Vagina (tissue), 2 donors: ENCODE results near the gene PPP4R1. TPM values are rescaled to one million over a fixed set of nuclear protein-coding genes. Genes with fewer than 3 reads are reported as not detected.
"Not testable (repeated sequence)": the region's sequence is repeated elsewhere in the genome, so short reads cannot be mapped to it uniquely, and the experiment has no call there.

Source experiments
- DNase-seq, 2 donors: peaks; one replicate each; pipeline ENCODE4 v3.0.0-alpha.2; 2017; ENCODE audit errors: extremely low spot score in 2 of 2
- H3K27ac ChIP-seq: fragments of 200-600 bp; sonication (generic); one replicate; pipeline ENCODE4 v1.5.1; 2019
- H3K27me3 ChIP-seq: fragments of 200-600 bp; sonication (generic); one replicate; pipeline ENCODE4 v1.5.1; 2019
- H3K36me3 ChIP-seq, 2 donors: fragments of 200-600 bp; sonication (generic); one replicate each; pipeline ENCODE4 v1.5.1; 2017 to 2019
- H3K4me1 ChIP-seq: fragments of 200-600 bp; sonication (generic); one replicate; pipeline ENCODE4 v1.5.1; 2019
- H3K4me3 ChIP-seq, 2 donors: fragments of 200-600 bp; sonication (generic); 1 replicate in 1 of 2; 2 replicates in 1 of 2; pipeline ENCODE4 v1.5.1; 2016 to 2019
- H3K9me3 ChIP-seq: fragments of 200-600 bp; sonication (generic); one replicate; pipeline ENCODE4 v1.5.1; 2019
- CTCF ChIP-seq, 3 experiments: fragments of 450-650 bp in 2 of 3; fragments of 200-600 bp in 1 of 3; sonication (generic) in 1 of 3; IDR thresholded peaks; one replicate each; pipeline ENCODE4 v1.5.1; 2017 to 2019; ENCODE audit warnings: antibody characterized with exemption in 3 of 3, mild to moderate bottlenecking in 2 of 3, moderate library complexity in 2 of 3
- POLR2A ChIP-seq, 2 donors: fragments of 450-650 bp; IDR thresholded peaks; one replicate each; pipeline ENCODE4 v1.6.1; 2017; ENCODE audit warnings: antibody characterized with exemption in 2 of 2, mild to moderate bottlenecking in 2 of 2, moderate library complexity in 2 of 2
- POLR2AphosphoS5 ChIP-seq, 2 donors: sonication (generic); formaldehyde crosslinking; IDR thresholded peaks; one replicate each; pipeline ENCODE4 v1.9.0; 2017; ENCODE audit warnings: antibody characterized with exemption in 2 of 2, mild to moderate bottlenecking in 2 of 2, low read depth in 1 of 2; ENCODE audit not compliant: insufficient read depth in 1 of 2
- intact Hi-C: fragments of 100-400 bp; cut with DNase I; formaldehyde crosslinking; loops from one replicate; pipeline ENCODE4 v1.15.1; 2023
- total RNA-seq: library from RNA; depleted of rRNA; stranded (reverse); fragments of >200 nt; gene quantifications from one replicate; pipeline ENCODE4 v1.2.3, GENCODE V29; 2016

Gene PPP4R1
- total RNA-seq, 1 donor from 2014 or later, result 127 TPM

- intact Hi-C loops, result no loop called here
- TF ChIP-seq CTCF (IDR thresholded peaks at IDR 0.05) (no peak), POLR2A (IDR thresholded peaks at IDR 0.05) (no peak), POLR2AphosphoS5 (IDR thresholded peaks at IDR 0.05; ENCODE audit: insufficient read depth in 1 of 2, low read depth in 1 of 2) (no peak)
- no peak for DNase-seq
- Histone ChIP-seq H3K4me3 (no peak overlapping the region), H3K9me3 (no peaks in the 10 kb centered on the region), H3K27ac (no peak overlapping the region), H3K4me1 (peaks cover 4% of the 10 kb centered on the region), H3K27me3 (no peaks in the 10 kb centered on the region), H3K36me3 (no peaks in the 10 kb centered on the region)
These were observed 33.4 kb upstream of the PPP4R1 start for GRCh38 chr18:9647496-9648323.

- intact Hi-C loops, result no loop called here
- TF ChIP-seq POLR2A (IDR thresholded peaks at IDR 0.05) (no peak), POLR2AphosphoS5 (IDR thresholded peaks at IDR 0.05; ENCODE audit: insufficient read depth in 1 of 2, low read depth in 1 of 2) (peak in 1 of 2 donors; percentile 85), CTCF (IDR thresholded peaks at IDR 0.05) (no peak)
- peaks cover 7% of the 10 kb centered on the region for H3K4me1 ChIP-seq
- DNase-seq, result no peak
- no peaks in the 10 kb centered on the region for H3K27me3 ChIP-seq
- no peak overlapping the region for H3K4me3 ChIP-seq
- no peak overlapping the region for H3K27ac ChIP-seq
- H3K36me3 ChIP-seq, result no peaks in the 10 kb centered on the region
- H3K9me3 ChIP-seq, result no peaks in the 10 kb centered on the region
These were observed 29.2 kb upstream of the PPP4R1 start for GRCh38 chr18:9643549-9643948.

- H3K36me3 ChIP-seq, result no peaks in the 10 kb centered on the region
- no peak for DNase-seq
- no peaks in the 10 kb centered on the region for H3K27me3 ChIP-seq
- no peaks in the 10 kb centered on the region for H3K9me3 ChIP-seq
- H3K4me1 ChIP-seq, result peaks cover 7% of the 10 kb centered on the region
- H3K27ac ChIP-seq, result no peak overlapping the region
- no peak overlapping the region for H3K4me3 ChIP-seq
- TF ChIP-seq POLR2A (IDR thresholded peaks at IDR 0.05) (no peak), POLR2AphosphoS5 (IDR thresholded peaks at IDR 0.05; ENCODE audit: insufficient read depth in 1 of 2, low read depth in 1 of 2) (no peak), CTCF (IDR thresholded peaks at IDR 0.05) (no peak)
- intact Hi-C loops, result no loop called here
These were observed 28.6 kb upstream of the PPP4R1 start for GRCh38 chr18:9642799-9643462.

GRCh38 chr18:9641081-9641480 lies 26.7 kb upstream of the PPP4R1 start:
- H3K9me3 ChIP-seq, H3K4me1 ChIP-seq, H3K36me3 ChIP-seq, H3K27me3 ChIP-seq, intact Hi-C loops, DNase-seq, H3K4me3 ChIP-seq, H3K27ac ChIP-seq: not testable (repeated sequence)

- Histone ChIP-seq H3K4me1 (peaks cover 10% of the 10 kb centered on the region), H3K9me3 (no peaks in the 10 kb centered on the region), H3K36me3 (no peaks in the 10 kb centered on the region), H3K27me3 (no peaks in the 10 kb centered on the region), H3K4me3 (no peak overlapping the region), H3K27ac (peak overlapping the region; percentile 42)
- intact Hi-C loops, result no loop called here
- no peak for DNase-seq
- peak in 1 of 2 donors; percentile 73 for TF ChIP-seq POLR2AphosphoS5 (IDR thresholded peaks at IDR 0.05; ENCODE audit: insufficient read depth in 1 of 2, low read depth in 1 of 2)
- no peak for TF ChIP-seq POLR2A (IDR thresholded peaks at IDR 0.05)
These were observed 24.5 kb upstream of the PPP4R1 start for GRCh38 chr18:9638886-9639285.
